Neural crest cell (in vitro differentiated cells): ENCODE measurements around the gene HAUS7. TPM values are rescaled to one million over a fixed set of nuclear protein-coding genes. Genes with fewer than 3 reads are reported as not detected.
A peak's percentile ranks its signal among the peaks of the same experiment; 100 is the strongest.

Experiments
- DNase-seq: peaks from one replicate; pipeline ENCODE4 v3.0.0; 2021; ENCODE audit warnings: low read depth, mixed read lengths, low spot score
- H3K27ac Mint-ChIP-seq: one replicate; pipeline ENCODE4 v1.8.0; 2021; ENCODE audit warnings: mild to moderate bottlenecking, mixed read lengths; ENCODE audit not compliant: unreplicated experiment
- H3K27me3 Mint-ChIP-seq: 2 replicates; pipeline ENCODE4 v1.8.0; 2021; ENCODE audit warnings: low read depth, mild to moderate bottlenecking, mixed read lengths
- H3K36me3 Mint-ChIP-seq: 2 replicates; pipeline ENCODE4 v1.8.0; 2021; ENCODE audit warnings: low read depth, mild to moderate bottlenecking, mixed read lengths
- H3K4me1 Mint-ChIP-seq: 2 replicates; pipeline ENCODE4 v1.8.0; 2021; ENCODE audit warnings: mixed read lengths
- H3K4me3 Mint-ChIP-seq: one replicate; pipeline ENCODE4 v1.8.0; 2021; ENCODE audit warnings: mild to moderate bottlenecking, mixed read lengths
- H3K9me3 Mint-ChIP-seq: 2 replicates; pipeline ENCODE4 v1.8.0; 2021; ENCODE audit warnings: mixed read lengths
- CTCF ChIP-seq: fragments of 200-600 bp; sonication (generic); conservative IDR thresholded peaks from 2 replicates; pipeline ENCODE4 v1.5.0; 2021; ENCODE audit warnings: antibody characterized with exemption, mild to moderate bottlenecking
- total RNA-seq: library from RNA; stranded (reverse); gene quantifications from 2 replicates; pipeline ENCODE4 v1.2.1, GENCODE V29; 2021

The HAUS7 gene
- total RNA-seq, 1 donor from 2014 or later = 58.8 TPM

- no peak for DNase-seq
- Mint-ChIP-seq H3K27ac (peak overlapping the region; percentile 84), H3K4me3 (no peak overlapping the region), H3K9me3 (no peaks in the 10 kb centered on the region), H3K27me3 (peaks cover 24% of the 10 kb centered on the region), H3K36me3 (peaks cover 4% of the 10 kb centered on the region), H3K4me1 (no peaks in the 10 kb centered on the region)
- TF ChIP-seq CTCF = no peak
Measured at GRCh38 chrX:153511784-153512500, 41.6 kb upstream of the HAUS7 start.

GRCh38 chrX:153510383-153510782, 40.0 kb upstream of the HAUS7 start:
- no peak for TF ChIP-seq CTCF
- no peak overlapping the region for H3K27ac Mint-ChIP-seq
- H3K27me3 Mint-ChIP-seq = peaks cover 9% of the 10 kb centered on the region
- no peak overlapping the region for H3K4me3 Mint-ChIP-seq
- no peaks in the 10 kb centered on the region for H3K9me3 Mint-ChIP-seq
- no peaks in the 10 kb centered on the region for H3K36me3 Mint-ChIP-seq
- no peak for DNase-seq
- H3K4me1 Mint-ChIP-seq = no peaks in the 10 kb centered on the region

GRCh38 chrX:153509592-153509991, 39.2 kb upstream of the HAUS7 start:
- H3K36me3 Mint-ChIP-seq = no peaks in the 10 kb centered on the region
- H3K27ac Mint-ChIP-seq = no peak overlapping the region
- H3K4me3 Mint-ChIP-seq = no peak overlapping the region
- H3K4me1 Mint-ChIP-seq = no peaks in the 10 kb centered on the region
- TF ChIP-seq CTCF = no peak
- H3K9me3 Mint-ChIP-seq = no peaks in the 10 kb centered on the region
- peaks cover under 1% of the 10 kb centered on the region for H3K27me3 Mint-ChIP-seq
- no peak for DNase-seq

- H3K4me1 Mint-ChIP-seq = no peaks in the 10 kb centered on the region
- no peaks in the 10 kb centered on the region for H3K27me3 Mint-ChIP-seq
- H3K9me3 Mint-ChIP-seq = no peaks in the 10 kb centered on the region
- H3K27ac Mint-ChIP-seq = no peak overlapping the region
- no peaks in the 10 kb centered on the region for H3K36me3 Mint-ChIP-seq
- TF ChIP-seq CTCF = peak; percentile 79
- no peak overlapping the region for H3K4me3 Mint-ChIP-seq
- DNase-seq = peak; percentile 80
Measured at GRCh38 chrX:153507484-153508178, 37.3 kb upstream of the HAUS7 start.

GRCh38 chrX:153505361-153505760, 35.0 kb upstream of the HAUS7 start:
- Mint-ChIP-seq H3K4me1 (peaks cover 7% of the 10 kb centered on the region), H3K4me3 (no peak overlapping the region), H3K36me3 (peaks cover 7% of the 10 kb centered on the region), H3K9me3 (peaks cover 7% of the 10 kb centered on the region), H3K27me3 (no peaks in the 10 kb centered on the region), H3K27ac (no peak overlapping the region)
- no peak for DNase-seq
- TF ChIP-seq CTCF = no peak
